NOMO-1 treated with dmso at 0.1 percent for 144 hours (cell line): ENCODE results near the gene ONECUT3.

Source experiments
- DNase-seq: peaks from one replicate; lab custom pipeline; 2025; ENCODE audit not compliant: unreplicated experiment; lab: John Stamatoyannopoulos, UW

ONECUT3 gene

DNA sequence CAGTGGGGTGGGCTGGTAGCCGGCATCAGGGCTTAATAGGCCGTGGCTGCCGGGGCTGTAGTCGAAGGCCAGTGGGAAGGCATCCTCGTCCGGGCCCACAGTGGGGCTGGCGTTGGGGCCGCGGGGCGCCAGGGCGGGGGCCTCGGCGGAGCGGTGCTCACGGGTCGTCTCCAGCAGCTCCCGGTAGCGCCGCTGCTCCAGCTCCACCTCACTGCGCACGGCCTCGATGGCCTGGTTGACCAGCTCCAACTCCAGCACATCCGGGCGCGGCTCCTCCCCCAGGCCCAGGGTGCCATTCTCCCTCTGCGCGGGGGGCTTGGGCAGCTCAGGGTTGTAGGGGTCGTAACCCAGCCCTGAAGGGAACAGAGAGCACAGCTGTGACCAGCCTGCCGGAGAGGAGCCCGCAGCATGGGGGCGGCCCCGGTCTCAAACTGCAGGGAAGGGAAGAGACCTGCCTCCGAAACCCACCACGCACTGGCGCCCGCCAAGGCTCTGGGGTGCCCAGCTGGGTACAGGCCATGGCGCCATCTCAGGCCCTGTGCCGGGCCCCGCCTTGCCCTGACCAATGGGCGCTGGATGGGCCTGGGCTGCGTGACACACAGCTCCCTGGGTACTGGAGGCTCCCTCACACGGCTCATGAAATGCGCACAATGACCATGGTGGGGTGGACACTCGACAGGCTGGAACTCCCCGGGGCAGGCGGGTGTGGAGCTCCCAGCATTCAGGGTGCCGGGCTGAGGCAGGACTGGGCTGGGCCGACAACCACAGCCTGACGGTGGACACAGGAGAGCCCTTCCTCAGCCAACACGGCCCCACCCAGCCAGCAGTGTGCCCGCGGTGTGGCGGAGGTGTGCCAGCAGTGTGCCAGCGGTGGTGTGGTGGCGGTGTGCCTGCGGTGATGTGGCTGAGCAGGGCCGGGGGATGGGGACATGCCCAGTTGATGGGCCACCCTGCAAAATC is 75.3 kb downstream of the ONECUT3 start:
- DNase-seq: no peak

DNA sequence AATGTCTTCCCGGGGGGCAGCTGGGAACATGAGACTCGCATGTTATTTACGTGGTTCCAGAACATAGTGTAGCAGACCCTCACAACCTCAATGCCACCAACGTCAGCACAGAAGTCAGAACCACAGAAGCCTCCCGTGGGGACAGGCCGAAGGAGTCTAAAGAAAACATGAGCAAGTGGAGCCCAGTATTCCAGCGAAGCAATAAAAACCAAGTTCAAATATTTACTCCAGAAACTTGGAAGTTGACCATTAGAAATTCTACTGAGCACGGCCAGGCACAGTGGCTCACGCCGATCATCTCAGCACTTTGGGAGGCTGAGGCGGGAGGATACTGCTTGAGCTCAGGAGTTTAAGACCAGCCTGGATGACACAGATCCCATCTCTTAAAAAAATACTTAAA is 76.7 kb downstream of the ONECUT3 start:
- DNase-seq: no peak

DNA sequence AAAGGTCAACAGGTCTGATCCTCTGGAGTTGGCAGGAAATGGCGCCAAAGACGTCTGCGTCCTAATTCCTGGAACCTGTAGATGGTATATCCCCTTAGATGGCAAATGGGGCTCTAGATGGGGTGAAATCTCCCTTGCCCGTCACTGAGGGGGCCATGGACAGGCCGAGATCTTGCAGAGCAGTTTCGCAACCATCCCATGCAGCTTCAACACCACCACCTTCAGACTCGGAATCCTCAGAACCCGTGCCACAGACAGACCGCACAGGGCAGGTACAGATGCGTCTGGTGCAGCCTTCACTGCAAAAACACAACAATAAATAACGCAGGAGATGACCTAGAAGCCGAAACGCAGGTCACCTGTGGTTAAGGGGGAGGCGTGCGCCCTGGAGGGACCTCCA is 77.3 kb downstream of the ONECUT3 start:
- DNase-seq: no peak
